K562 (cell line): ENCODE data around the gene MACROD2. TPM values are rescaled to one million over a fixed set of nuclear protein-coding genes. Genes with fewer than 3 reads are reported as not detected.

Experiments used
- ATAC-seq: fragments of 200-7000 bp; cut with Tn5 transposase; 3 replicates; pipeline ENCODE4 v1.9.1; 2020; ENCODE audit warnings: moderate library complexity
- BruUV-seq: library from RNA; stranded (reverse); fragments of 400-500 nt; replicated peaks from 2 replicates; lab custom pipeline; 2021; lab: Mats Ljungman, UMichigan
- CTCF ChIA-PET: fragments of 300-600 bp; formaldehyde crosslinking; extraction: SDS; loops from one replicate; lab custom pipeline; 2021; ENCODE audit warnings: low intra/inter-chr PET ratio; lab: Yijun Ruan, JAX
- POLR2A ChIA-PET: fragments of 300-600, 350-650 bp; sonication (Branson Sonifier 250); formaldehyde crosslinking; extraction: SDS; loops from one replicate; lab custom pipeline; 2021; ENCODE audit warnings: antibody characterized with exemption, inconsistent platforms; lab: Yijun Ruan, JAX
- DNase-seq, 4 experiments: peaks; one replicate each; pipeline versions ENCODE4 v3.0.0 to v3.0.0-alpha.2; 2011 to 2018; ENCODE audit warnings: low spot score in 3 of 4, mixed read lengths in 3 of 4; ENCODE audit errors: extremely low read depth in 1 of 4
- FAIRE-seq: peaks from 2 replicates; lab custom pipeline; 2011; peaks lifted over from hg19 to GRCh38; lab: Jason Lieb, UNC
- H2AFZ ChIP-seq: 2 replicates; pipeline ENCODE4 v1.6.0; 2011; ENCODE audit warnings: low read depth, low read length, control low read depth, inconsistent platforms
- H3K27ac ChIP-seq: fragments of 200-600 bp; 3 replicates; pipeline ENCODE4 v1.8.0; 2011; ENCODE audit warnings: low read depth, mild to moderate bottlenecking, control low read depth, inconsistent platforms, low read length, moderate library complexity, mixed read lengths; ENCODE audit errors: extremely low read depth
- H3K27me3 ChIP-seq, 2 experiments: fragments of 300-600 bp in 1 of 2; 2 replicates in 1 of 2; 3 replicates in 1 of 2; pipeline versions ENCODE4 v1.6.0 to v1.8.0; 2011; ENCODE audit warnings: inconsistent platforms in 2 of 2, low read length in 2 of 2, mild to moderate bottlenecking in 1 of 2, mixed read lengths in 1 of 2, moderate library complexity in 1 of 2; ENCODE audit not compliant: control insufficient read depth in 2 of 2, insufficient read depth in 2 of 2
- H3K36me3 ChIP-seq: fragments of 300-600 bp; 3 replicates; pipeline ENCODE4 v1.8.0; 2011; ENCODE audit warnings: mild to moderate bottlenecking, low read length, inconsistent platforms; ENCODE audit not compliant: control insufficient read depth, insufficient read depth
- H3K4me1 ChIP-seq, 2 experiments: fragments of 200-600 bp in 1 of 2; replicated peaks in 1 of 2; 2 replicates in 1 of 2; 3 replicates in 1 of 2; pipeline versions ENCODE4 v1.5.1 to v1.8.0; 2011; ENCODE audit warnings: inconsistent platforms in 2 of 2, low read length in 2 of 2, mild to moderate bottlenecking in 1 of 2, mixed read lengths in 1 of 2, moderate library complexity in 1 of 2; ENCODE audit not compliant: control insufficient read depth in 2 of 2, insufficient read depth in 2 of 2
- H3K4me2 ChIP-seq: 2 replicates; pipeline ENCODE4 v1.6.1; 2011; ENCODE audit warnings: low read length, control low read depth, inconsistent platforms, mixed read lengths; ENCODE audit not compliant: insufficient read depth
- H3K4me3 ChIP-seq: fragments of 200-600 bp; sonication (generic), shearing (Covaris generic); 2 replicates; pipeline ENCODE4 v1.5.1; 2016; ENCODE audit warnings: control low read depth, inconsistent platforms
- H3K79me2 ChIP-seq: fragments of 200-600 bp; 3 replicates; pipeline ENCODE4 v1.8.0; 2011; ENCODE audit warnings: low read length, inconsistent platforms; ENCODE audit not compliant: control insufficient read depth, insufficient read depth
- H3K9ac ChIP-seq, 2 experiments: 2 replicates each; pipeline versions ENCODE4 v1.6.0 to v1.6.1; 2011; ENCODE audit warnings: low read depth in 2 of 2, low read length in 2 of 2, control low read depth in 1 of 2, inconsistent platforms in 1 of 2, mild to moderate bottlenecking in 1 of 2, mixed read lengths in 1 of 2; ENCODE audit not compliant: insufficient read depth in 1 of 2
- H3K9me1 ChIP-seq: one replicate; pipeline ENCODE4 v1.6.0; 2011; ENCODE audit warnings: inconsistent platforms, mild to moderate bottlenecking, low read length, moderate library complexity; ENCODE audit not compliant: control insufficient read depth, insufficient read depth
- H3K9me3 ChIP-seq: replicated peaks from 2 replicates; pipeline ENCODE4 v1.5.1; 2011; ENCODE audit warnings: low read depth, low read length, inconsistent platforms; ENCODE audit not compliant: control insufficient read depth, insufficient read depth
- H4K20me1 ChIP-seq: replicated peaks from 2 replicates; pipeline ENCODE4 v1.6.1; 2011; ENCODE audit warnings: low read length, inconsistent platforms, mixed read lengths; ENCODE audit not compliant: control insufficient read depth, insufficient read depth
- ETV1 ChIP-seq: fragments of 450-650 bp; conservative IDR thresholded peaks from 2 replicates; pipeline ENCODE4 v1.6.1; 2016; ENCODE audit warnings: missing genetic modification characterization, control low read depth, low read depth, missing compliant biosample characterization
- NFATC3 ChIP-seq: fragments of 450-650 bp; IDR thresholded peaks from 2 replicates; pipeline ENCODE4 v1.6.1; 2017; ENCODE audit warnings: mild to moderate bottlenecking
- NFE2 ChIP-seq: IDR thresholded peaks from 2 replicates; pipeline ENCODE4 v1.6.1; 2014; ENCODE audit warnings: antibody characterized with exemption, low read depth
- NONO ChIP-seq, 2 experiments: fragments of 200-400 bp in 1 of 2; fragments of 450-650 bp in 1 of 2; formaldehyde crosslinking in 1 of 2; IDR thresholded peaks; 2 replicates each; pipeline ENCODE4 v1.6.1; 2017; ENCODE audit warnings: low read depth in 2 of 2, mild to moderate bottlenecking in 2 of 2, moderate library complexity in 2 of 2, low read length in 1 of 2
- SAP30 ChIP-seq: fragments of 200-600 bp; sonication (generic); IDR thresholded peaks from 2 replicates; pipeline ENCODE4 v1.6.1; 2012; ENCODE audit warnings: borderline replicate concordance, low read depth, mild to moderate bottlenecking, moderate library complexity, low read length, control low read depth, inconsistent platforms; ENCODE audit not compliant: insufficient read depth, poor library complexity, severe bottlenecking
- TAF15 ChIP-seq: fragments of 200-400 bp; formaldehyde crosslinking; IDR thresholded peaks from 2 replicates; pipeline ENCODE4 v1.6.1; 2017; ENCODE audit warnings: mild to moderate bottlenecking, low read depth, low read length, moderate library complexity
- ZBTB8A ChIP-seq: fragments of 450-650 bp; IDR thresholded peaks from 2 replicates; pipeline ENCODE4 v1.6.1; 2018; ENCODE audit warnings: mild to moderate bottlenecking, moderate library complexity; ENCODE audit not compliant: partially characterized antibody
- ZKSCAN1 ChIP-seq: fragments of 150-350 bp; IDR thresholded peaks from 2 replicates; pipeline ENCODE4 v1.6.1; 2016; ENCODE audit warnings: low read depth, low read length
- ZNF584 ChIP-seq: fragments of 200-800 bp; sonication (Bioruptor generic); IDR thresholded peaks from 2 replicates; pipeline ENCODE4 v1.6.1; 2016; ENCODE audit warnings: low read depth, mild to moderate bottlenecking, missing genetic modification characterization, missing compliant biosample characterization
- WGBS: fragments of 100-300 bp; shearing (Covaris generic); methylation state at CpG from one replicate; pipeline ENCODE4 v1.1.6; 2016; ENCODE audit warnings: low coverage, mixed read lengths; ENCODE audit not compliant: insufficient coverage; ENCODE audit errors: missing lambda C conversion rate; 5-methylcytosine and 5-hydroxymethylcytosine counted together
- in situ Hi-C: fragments of 300-500 bp; cut with MboI; formaldehyde crosslinking; loops from 4 replicates; pipeline ENCODE4 v1.15.0; 2018; ENCODE audit warnings: inconsistent platforms, mixed read lengths
- intact Hi-C: fragments of 100-400 bp; cut with micrococcal nuclease; formaldehyde crosslinking; loops from 2 replicates; pipeline ENCODE4 v1.14.2; 2022
- polyA plus RNA-seq, 8 experiments: library from polyadenylated mRNA; depleted of rRNA in 4 of 8; stranded (reverse) in 5 of 8; unstranded in 3 of 8; fragments of >200 nt; fragmentation: Nextera tagmentation in 2 of 8; fragmentation: Illumina TruSeq in 1 of 8; extraction: Ambion mirVana in 2 of 8; extraction: Trizol in 1 of 8; gene quantifications; 2 replicates each; pipeline versions ENCODE4 v1.2.1 to v1.2.3, GENCODE V29; 2011 to 2014; ENCODE audit warnings: inconsistent platforms in 1 of 8, missing spikeins in 1 of 8
- total RNA-seq, 7 experiments: library from RNA; depleted of rRNA in 6 of 7; stranded (reverse); fragments of >200 nt in 6 of 7; fragmentation: Illumina TruSeq in 2 of 7; extraction: Trizol in 2 of 7; gene quantifications; 2 replicates each; pipeline versions ENCODE4 v1.2.1 to v1.2.3, GENCODE V29; 2011 to 2021; ENCODE audit warnings: low replicate concordance in 1 of 7
- TF ChIP-seq, protein P1 (sequence below), 2 experiments: IDR thresholded peaks in 1 of 2; conservative IDR thresholded peaks in 1 of 2; 2 replicates each; pipeline ENCODE4 v1.6.1; 2016; ENCODE audit warnings: low read depth in 2 of 2, mild to moderate bottlenecking in 1 of 2, missing compliant biosample characterization in 1 of 2, missing genetic modification characterization in 1 of 2, moderate library complexity in 1 of 2
- TF ChIP-seq, protein P2 (sequence below): fragments of 250-450 bp; sonication (Bioruptor Pico); IDR thresholded peaks from 2 replicates; pipeline ENCODE4 v1.4.0; 2020; ENCODE audit warnings: mild to moderate bottlenecking, moderate library complexity
- TF ChIP-seq, protein P3 (sequence below): IDR thresholded peaks from 2 replicates; pipeline ENCODE4 v1.6.1; 2014; ENCODE audit warnings: antibody characterized with exemption
- TF ChIP-seq, protein P4 (sequence below): fragments of 250-450 bp; sonication (Bioruptor Pico); IDR thresholded peaks from 2 replicates; pipeline ENCODE4 v1.5.0; 2020; ENCODE audit warnings: mild to moderate bottlenecking

Gene MACROD2
- total and polyA plus RNA-seq, 9 of the 15 experiments (the other 6 are each of a cell fraction or from before 2014, with no cell fraction given), result not detected

DNA sequence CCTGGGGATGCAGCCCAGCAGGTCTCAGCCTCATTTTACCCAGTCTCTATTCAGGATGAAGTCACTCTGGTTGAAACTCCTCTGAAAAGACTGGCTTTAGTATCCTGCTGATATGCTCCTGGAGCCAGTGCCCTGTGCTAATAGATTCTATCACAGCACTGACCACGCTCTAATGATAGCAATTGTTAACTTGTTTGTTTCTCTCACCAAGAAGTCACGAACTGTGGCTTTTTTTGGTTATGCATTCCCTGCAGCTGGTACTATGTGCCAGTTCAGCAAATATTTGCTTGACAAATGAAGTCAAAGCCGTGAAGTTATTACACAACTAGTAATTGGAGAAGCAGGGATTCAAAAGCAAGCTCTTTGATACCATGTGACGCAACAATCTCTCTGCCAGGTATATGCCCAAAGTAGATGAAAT, 1823.3 kb downstream of the MACROD2 start (continued):
- no peak for TF ChIP-seq ZBTB8A
- TF ChIP-seq, all 486 proteins: peak for 0

DNA sequence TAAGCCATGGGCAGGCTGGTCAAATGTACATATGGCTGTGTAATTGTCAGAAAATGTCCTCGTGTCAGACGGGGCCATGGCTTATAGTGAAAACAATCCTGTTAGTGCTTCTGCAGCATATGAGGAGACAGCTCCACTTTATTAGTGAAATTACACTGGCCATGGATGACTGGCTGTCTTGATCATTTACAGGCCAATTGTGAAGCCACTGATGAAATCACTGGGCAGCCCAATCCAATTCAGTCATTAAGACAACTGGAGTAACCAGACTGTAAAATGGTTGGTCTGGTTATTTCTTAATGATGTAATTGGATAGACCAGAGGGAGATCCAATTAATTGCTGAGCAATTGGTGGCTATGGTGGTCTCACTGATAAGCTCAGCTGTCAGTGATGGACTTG, 1828.4 kb downstream of the MACROD2 start:
- H3K36me3 ChIP-seq, result no peaks in the 10 kb centered on the region
- H3K9me3 ChIP-seq, result no peaks in the 10 kb centered on the region
- no peaks in the 10 kb centered on the region for H3K27me3 ChIP-seq
- no peak overlapping the region for H3K27ac ChIP-seq
- no peak overlapping the region for H3K4me2 ChIP-seq
- H4K20me1 ChIP-seq, result no peaks in the 10 kb centered on the region
- BruUV-seq, result no TSS peak
- H3K9me1 ChIP-seq, result no peaks in the 10 kb centered on the region
- in situ Hi-C loops (no loop called here), intact Hi-C loops (no loop called here)
- ATAC-seq (no peak), FAIRE-seq (no peak), DNase-seq (no peak)
- no peak overlapping the region for H3K9ac ChIP-seq
- no peaks in the 10 kb centered on the region for H3K79me2 ChIP-seq
- no peak overlapping the region for H2AFZ ChIP-seq
- WGBS, result 0% methylated on average over 2 of the region's 2 CpGs
- ChIA-PET POLR2A (interaction anchor here (1.1 kb wide), 1 partner anchor 12 kb away, joined by 3 read pairs; no protein-coding TSS in a partner anchor), CTCF (no interaction called here)
- H3K4me3 ChIP-seq, result no peak overlapping the region
- H3K4me1 ChIP-seq, result no peaks in the 10 kb centered on the region
- TF ChIP-seq ZKSCAN1, result no peak
- TF ChIP-seq, protein P1, sequence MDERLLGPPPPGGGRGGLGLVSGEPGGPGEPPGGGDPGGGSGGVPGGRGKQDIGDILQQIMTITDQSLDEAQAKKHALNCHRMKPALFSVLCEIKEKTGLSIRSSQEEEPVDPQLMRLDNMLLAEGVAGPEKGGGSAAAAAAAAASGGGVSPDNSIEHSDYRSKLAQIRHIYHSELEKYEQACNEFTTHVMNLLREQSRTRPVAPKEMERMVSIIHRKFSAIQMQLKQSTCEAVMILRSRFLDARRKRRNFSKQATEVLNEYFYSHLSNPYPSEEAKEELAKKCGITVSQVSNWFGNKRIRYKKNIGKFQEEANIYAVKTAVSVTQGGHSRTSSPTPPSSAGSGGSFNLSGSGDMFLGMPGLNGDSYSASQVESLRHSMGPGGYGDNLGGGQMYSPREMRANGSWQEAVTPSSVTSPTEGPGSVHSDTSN (CRISPR knock-in tag; IDR thresholded peaks at IDR 0.05; ENCODE audit: low read depth), result no peak
- TF ChIP-seq, protein P1 (tag; conservative IDR thresholded peaks at IDR 0.05; ENCODE audit: low read depth), result no peak
- TF ChIP-seq, protein P2, sequence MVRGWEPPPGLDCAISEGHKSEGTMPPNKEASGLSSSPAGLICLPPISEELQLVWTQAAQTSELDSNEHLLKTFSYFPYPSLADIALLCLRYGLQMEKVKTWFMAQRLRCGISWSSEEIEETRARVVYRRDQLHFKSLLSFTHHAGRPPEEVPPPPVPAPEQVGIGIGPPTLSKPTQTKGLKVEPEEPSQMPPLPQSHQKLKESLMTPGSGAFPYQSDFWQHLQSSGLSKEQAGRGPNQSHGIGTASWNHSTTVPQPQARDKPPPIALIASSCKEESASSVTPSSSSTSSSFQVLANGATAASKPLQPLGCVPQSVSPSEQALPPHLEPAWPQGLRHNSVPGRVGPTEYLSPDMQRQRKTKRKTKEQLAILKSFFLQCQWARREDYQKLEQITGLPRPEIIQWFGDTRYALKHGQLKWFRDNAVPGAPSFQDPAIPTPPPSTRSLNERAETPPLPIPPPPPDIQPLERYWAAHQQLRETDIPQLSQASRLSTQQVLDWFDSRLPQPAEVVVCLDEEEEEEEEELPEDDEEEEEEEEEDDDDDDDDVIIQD (CRISPR knock-in tag), result no peak
- TF ChIP-seq ZNF584 (CRISPR knock-in tag), result no peak
- TF ChIP-seq, protein P3, sequence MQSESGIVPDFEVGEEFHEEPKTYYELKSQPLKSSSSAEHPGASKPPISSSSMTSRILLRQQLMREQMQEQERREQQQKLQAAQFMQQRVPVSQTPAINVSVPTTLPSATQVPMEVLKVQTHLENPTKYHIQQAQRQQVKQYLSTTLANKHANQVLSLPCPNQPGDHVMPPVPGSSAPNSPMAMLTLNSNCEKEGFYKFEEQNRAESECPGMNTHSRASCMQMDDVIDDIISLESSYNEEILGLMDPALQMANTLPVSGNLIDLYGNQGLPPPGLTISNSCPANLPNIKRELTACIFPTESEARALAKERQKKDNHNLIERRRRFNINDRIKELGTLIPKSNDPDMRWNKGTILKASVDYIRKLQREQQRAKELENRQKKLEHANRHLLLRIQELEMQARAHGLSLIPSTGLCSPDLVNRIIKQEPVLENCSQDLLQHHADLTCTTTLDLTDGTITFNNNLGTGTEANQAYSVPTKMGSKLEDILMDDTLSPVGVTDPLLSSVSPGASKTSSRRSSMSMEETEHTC, result no peak
- no peak for TF ChIP-seq ETV1 (tag)
- TF ChIP-seq, protein P4, sequence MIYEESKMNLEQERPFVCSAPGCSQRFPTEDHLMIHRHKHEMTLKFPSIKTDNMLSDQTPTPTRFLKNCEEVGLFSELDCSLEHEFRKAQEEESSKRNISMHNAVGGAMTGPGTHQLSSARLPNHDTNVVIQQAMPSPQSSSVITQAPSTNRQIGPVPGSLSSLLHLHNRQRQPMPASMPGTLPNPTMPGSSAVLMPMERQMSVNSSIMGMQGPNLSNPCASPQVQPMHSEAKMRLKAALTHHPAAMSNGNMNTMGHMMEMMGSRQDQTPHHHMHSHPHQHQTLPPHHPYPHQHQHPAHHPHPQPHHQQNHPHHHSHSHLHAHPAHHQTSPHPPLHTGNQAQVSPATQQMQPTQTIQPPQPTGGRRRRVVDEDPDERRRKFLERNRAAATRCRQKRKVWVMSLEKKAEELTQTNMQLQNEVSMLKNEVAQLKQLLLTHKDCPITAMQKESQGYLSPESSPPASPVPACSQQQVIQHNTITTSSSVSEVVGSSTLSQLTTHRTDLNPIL (CRISPR knock-in tag), result no peak
- no peak for TF ChIP-seq NONO (IDR thresholded peaks at IDR 0.05; ENCODE audit: low read depth in 2 of 2, low read length in 1 of 2)
- no peak for TF ChIP-seq SAP30
- no peak for TF ChIP-seq TAF15
- no peak for TF ChIP-seq NFE2
- no peak for TF ChIP-seq NFATC3
